GM12874 (cell line): ENCODE measurements around the gene LPAR3.

Experiments
- CTCF ChIP-seq: IDR thresholded peaks from 2 replicates; pipeline ENCODE4 v1.5.1; 2011; ENCODE audit warnings: low read depth, mild to moderate bottlenecking, control low read depth, low read length, moderate library complexity; ENCODE audit not compliant: insufficient read depth

The LPAR3 gene

GRCh38 chr1:84795966-84796600 is 96.9 kb downstream of the LPAR3 start:
- TF ChIP-seq CTCF: no peak

- no peak for TF ChIP-seq CTCF
Measured at GRCh38 chr1:84795213-84795612, 97.8 kb downstream of the LPAR3 start.

GRCh38 chr1:84792421-84792820 is 100.6 kb downstream of the LPAR3 start:
- no peak for TF ChIP-seq CTCF

GRCh38 chr1:84789014-84789413 is 104.0 kb downstream of the LPAR3 start:
- TF ChIP-seq CTCF: no peak

GRCh38 chr1:84785271-84786036 is 107.6 kb downstream of the LPAR3 start:
- no peak for TF ChIP-seq CTCF

GRCh38 chr1:84782881-84783280 is 110.1 kb downstream of the LPAR3 start:
- no peak for TF ChIP-seq CTCF

GRCh38 chr1:84781946-84782771 is 110.8 kb downstream of the LPAR3 start:
- TF ChIP-seq CTCF: peak; percentile 90
